ENCODE results near the gene TIAL1.
"Not testable (repeated sequence)": the region's sequence is repeated elsewhere in the genome, so short reads cannot be mapped to it uniquely, and the experiment has no call there.

The TIAL1 gene

DNA sequence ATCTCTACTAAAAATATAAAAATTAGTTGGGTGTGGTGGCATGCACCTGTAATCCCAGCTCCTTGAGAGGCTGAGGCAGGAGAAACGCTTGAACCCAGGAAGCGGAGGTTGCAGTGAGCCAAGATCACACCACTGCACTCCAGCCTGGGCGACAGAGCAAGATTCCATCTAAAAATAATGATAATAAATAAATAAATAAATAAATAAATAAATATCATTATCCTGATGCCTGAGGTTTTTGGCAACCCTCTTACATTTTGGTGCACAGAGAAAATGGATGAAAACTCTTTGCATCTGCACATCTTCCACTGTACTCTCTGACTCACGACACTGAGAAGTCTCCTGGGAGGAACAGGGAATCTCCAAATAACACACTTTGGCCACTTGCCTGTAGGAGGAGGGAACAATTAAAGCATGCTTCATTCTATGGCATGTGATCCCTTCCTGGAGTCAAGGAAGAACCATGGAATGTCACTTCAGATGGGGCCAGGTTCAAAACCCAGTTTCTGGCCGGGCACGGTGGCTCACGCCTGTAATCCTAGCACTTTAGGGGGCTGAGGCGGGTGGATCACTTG, 68.0 kb downstream of the TIAL1 start:
- not testable (repeated sequence) for DNase-seq

DNA sequence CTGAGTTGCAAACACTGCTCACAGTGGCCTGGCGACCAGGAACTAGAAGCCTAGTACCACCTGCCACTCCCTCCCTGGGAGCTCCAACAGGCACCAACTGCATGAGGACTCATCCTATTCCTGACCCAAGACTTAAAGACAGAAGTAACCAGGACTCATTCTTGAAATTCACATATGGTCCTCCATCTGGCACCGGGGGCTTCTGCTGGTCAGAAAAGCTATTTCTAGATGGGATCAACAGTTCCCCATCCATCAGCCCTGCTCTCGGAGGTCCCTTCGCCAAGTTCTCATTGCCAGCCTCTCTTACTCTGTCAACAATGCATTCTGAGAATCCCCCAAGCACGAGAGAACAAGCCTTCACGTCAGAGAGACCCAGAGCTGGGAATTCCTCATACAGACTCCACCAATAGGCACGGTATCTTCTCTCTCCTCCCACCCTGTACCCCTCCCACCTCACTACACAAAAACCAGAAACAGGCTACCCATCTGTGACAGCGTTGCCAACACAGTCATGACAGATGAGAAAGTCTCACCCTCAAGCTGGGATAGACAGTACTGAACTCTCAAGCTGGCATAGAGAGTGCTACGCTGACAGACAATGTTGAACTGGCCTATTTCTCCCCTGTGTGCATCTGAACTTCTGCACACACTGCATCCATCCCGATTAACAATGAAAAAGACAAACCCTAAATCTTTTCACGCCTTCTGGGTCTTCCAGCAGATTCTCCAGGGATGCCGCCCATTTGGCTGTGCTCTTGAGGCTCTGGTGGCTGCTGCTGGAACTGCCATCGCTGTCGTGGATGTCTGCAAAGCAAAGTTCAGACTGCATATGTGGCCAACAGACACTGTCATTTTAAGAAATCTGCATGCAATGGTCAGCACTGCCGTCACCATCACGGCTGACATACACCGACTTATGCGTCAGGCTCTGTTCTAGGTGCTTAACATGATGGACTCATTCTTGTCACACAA, 69.9 kb downstream of the TIAL1 start:
- DNase-seq: no peak

DNA sequence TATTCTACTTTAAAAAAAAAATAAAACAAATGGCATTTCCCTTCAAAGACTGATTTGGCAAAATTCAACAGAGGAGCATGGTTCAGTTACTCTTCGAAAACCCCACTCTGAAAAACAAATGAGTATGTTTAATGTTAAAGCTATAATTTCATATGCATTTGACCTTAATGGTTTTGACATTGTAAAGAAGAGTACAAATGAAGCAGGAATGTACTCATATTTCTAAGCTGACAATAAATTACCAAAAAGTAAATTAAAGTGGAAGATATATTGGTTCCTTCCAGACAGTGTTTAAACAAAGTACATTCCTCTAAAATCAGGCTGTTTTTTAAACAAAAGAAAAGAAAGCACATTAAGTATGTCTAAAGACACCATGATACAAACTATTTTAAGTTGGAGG, 70.6 kb downstream of the TIAL1 start:
- DNase-seq: no peak

DNA sequence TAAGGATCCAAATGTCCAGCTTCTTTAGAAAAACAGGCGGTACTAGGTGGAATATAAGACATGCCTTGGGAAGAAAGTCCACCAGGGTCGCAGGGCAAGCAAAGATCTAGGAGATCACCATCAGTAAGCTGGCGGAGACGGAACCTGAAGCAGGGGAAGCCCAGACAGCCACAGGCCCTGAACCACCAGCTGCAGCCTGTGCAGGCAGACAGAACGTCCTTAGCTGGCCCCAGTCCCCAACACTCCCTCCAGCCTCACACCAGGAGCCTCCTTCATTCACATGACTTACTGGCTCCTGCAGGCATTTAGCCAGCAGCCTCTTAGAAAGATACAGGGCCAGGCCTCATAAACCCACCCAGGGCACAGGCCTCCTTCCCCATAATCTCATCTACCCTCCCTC, 71.6 kb downstream of the TIAL1 start:
- no peak for DNase-seq

DNA sequence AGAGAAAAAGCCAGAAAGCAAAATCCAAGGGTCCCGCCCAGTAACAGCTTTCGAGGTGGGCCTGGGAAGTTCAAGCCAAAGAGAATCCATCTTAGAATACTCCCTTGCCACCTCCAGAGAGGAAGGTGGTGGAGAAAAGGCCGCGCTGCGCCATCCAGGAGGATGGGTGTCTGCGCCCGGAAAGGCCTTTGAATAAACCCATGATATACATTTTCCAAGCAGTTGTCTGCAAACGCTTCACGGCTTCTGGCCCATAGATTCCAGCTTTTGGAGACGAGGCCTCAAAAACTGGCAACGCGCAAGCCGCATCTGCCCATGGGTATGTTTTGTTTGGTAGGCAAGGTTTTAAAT, 72.1 kb downstream of the TIAL1 start:
- DNase-seq: no peak

DNA sequence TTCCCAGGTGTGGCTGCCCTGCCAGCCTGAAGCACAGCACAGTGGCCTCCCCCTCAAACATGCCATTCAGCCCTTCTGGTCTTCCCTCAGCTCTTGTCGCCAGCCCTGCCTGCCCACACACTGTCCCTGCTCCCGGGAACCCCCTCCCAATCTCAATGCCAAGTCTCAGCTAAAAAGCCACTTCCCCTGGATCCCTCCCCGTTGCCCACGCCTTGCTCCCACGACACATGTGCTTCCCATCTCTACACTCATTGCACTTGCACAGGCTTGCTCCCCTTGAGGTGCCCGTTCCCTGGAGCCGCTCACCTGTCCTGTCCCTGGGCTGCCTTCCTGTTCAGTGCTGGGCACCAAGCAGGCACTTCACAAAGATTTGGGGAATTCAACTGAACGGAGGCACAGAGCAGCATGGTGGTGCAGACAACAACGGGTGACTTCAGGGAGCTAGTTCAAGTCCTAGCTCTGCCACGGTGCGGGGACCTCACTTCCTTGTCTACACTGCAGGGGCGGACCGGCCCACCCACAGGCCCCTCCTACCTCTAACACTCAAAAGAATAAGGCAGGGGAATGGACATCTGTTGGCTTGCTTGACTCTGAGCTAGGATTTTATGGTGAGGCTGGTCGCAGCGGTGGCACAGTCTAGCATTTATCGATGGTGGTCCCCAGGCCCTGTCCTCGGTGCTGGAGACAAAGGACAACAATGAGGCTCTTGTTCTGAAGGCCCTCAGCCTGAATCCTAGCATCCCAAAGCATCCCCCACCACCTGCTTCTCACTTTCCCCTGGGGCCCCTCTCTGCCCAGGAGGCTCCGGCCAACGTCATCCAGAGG, 72.7 kb downstream of the TIAL1 start:
- no peak for DNase-seq

Measured in C1 segment of cervical spinal cord (tissue), 14 donors.